Measurements from ENCODE around the gene CDK10. TPM values are rescaled to one million over a fixed set of nuclear protein-coding genes. Genes with fewer than 3 reads are reported as not detected.

Gene CDK10
- total and polyA plus RNA-seq, 10 of the 15 experiments (the other 5 are each of a cell fraction or from before 2014, with no cell fraction given): 1.5 to 58.7 (median 36.0) TPM

GRCh38 chr16:89657442-89658220, 28.9 kb upstream of the CDK10 start, which contains the start of the genes CHMP1A and SPATA33:
Gene CHMP1A, minus strand, starts transcription at chr16:89657708. Its CDS starts 120 bp downstream, at chr16:89657588.
Gene SPATA33, plus strand, starts transcription at chr16:89657836. Its CDS starts 76 bp downstream, at chr16:89657912.
- Histone ChIP-seq H3K79me2 (ENCODE audit: control insufficient read depth, insufficient read depth, low read length) (peaks cover 45% of the 10 kb centered on the region), H3K36me3 (ENCODE audit: control insufficient read depth in 2 of 2, insufficient read depth in 2 of 2, low read length in 1 of 2) (peaks cover 1 to 2% of the 10 kb centered on the region in 2 experiments; a peak in 3 of 4 replicates), H3K27ac (ENCODE audit: control insufficient read depth, insufficient read depth) (peak within 1 kb of the TSS; percentile 88), H4K20me1 (ENCODE audit: control insufficient read depth, insufficient read depth) (no peaks in the 10 kb centered on the region), H3K4me3 (peak within 1 kb of the TSS; percentile 97), H3K4me2 (ENCODE audit: control insufficient read depth, insufficient read depth) (peak within 1 kb of the TSS; percentile 96), H3K9ac (ENCODE audit: control insufficient read depth, insufficient read depth, low read length) (peak within 1 kb of the TSS; percentile 96), H3K9me3 (replicated peaks; ENCODE audit: control insufficient read depth, insufficient read depth, low read length) (no peaks in the 10 kb centered on the region), H3K4me1 (ENCODE audit: control insufficient read depth, insufficient read depth, low read length) (peaks cover 14% of the 10 kb centered on the region), H2AFZ (ENCODE audit: control insufficient read depth, low read depth, low read length) (peak within 1 kb of the TSS; percentile 97), H3K27me3 (replicated peaks in 1 of 2; ENCODE audit: control insufficient read depth in 2 of 2, insufficient read depth in 2 of 2, low read length in 1 of 2) (no peaks in the 10 kb centered on the region)
- FAIRE-seq: peak; percentile 97
- peak; percentile 45 for DNase-seq (ENCODE audit: low read depth, low spot score)
- intact Hi-C loops (cut with micrococcal nuclease; ENCODE audit: unreplicated experiment): no loop called here
- in situ Hi-C loops (cut with MboI): no loop called here
- RAD21 ChIA-PET (ENCODE audit: unreplicated experiment): interaction anchor here (0.6 to 1.1 kb wide), 3 partner anchors 42 to 411 kb away, joined by 3 to 5 read pairs (median 4); no protein-coding TSS in a partner anchor
- SMC1A ChIA-PET (ENCODE audit: uncharacterized antibody, unreplicated experiment): interaction anchor here (2.4 kb wide), 1 partner anchor 29 kb away, joined by 6 read pairs; the partner anchor contains the start of gene CDK10
- peak; percentile 97 for ATAC-seq
- BruUV-seq (replicated peaks): no TSS peak
- 1% methylated on average over 60 of the region's 99 CpGs for WGBS (ENCODE audit: insufficient coverage, insufficient replicate concordance, low lambda C conversion rate, missing lambda C conversion rate)
- POLR2A ChIA-PET: interaction anchor here (0.6 to 1.6 kb wide), 5 partner anchors 29 to 1087 kb away, joined by 3 to 7 read pairs (median 5); partner anchors contain the start of genes CDK10 and ZC3H18
- CTCF ChIA-PET: interaction anchor here (1.1 to 2.9 kb wide), 3 partner anchors 40 to 43 kb away, joined by 3 to 11 read pairs (median 9); no protein-coding TSS in a partner anchor
- no peak for TF ChIP-seq ATF2 (IDR thresholded peaks at IDR 0.05; ENCODE audit: low read length)
- TF ChIP-seq RELB (IDR thresholded peaks at IDR 0.05; ENCODE audit: low read depth): no peak
- no peak for TF ChIP-seq ZBTB33 (IDR thresholded peaks at IDR 0.05)
- no peak for TF ChIP-seq IRF3 (IDR thresholded peaks at IDR 0.05)
- no peak for TF ChIP-seq SUPT20H (IDR thresholded peaks at IDR 0.05; ENCODE audit: borderline replicate concordance, control insufficient read depth, low read depth, low read length)
- peak; percentile 9 for TF ChIP-seq RELA (IDR thresholded peaks at IDR 0.05; ENCODE audit: borderline replicate concordance, partially characterized antibody)
- no peak for TF ChIP-seq E2F8 (IDR thresholded peaks at IDR 0.05; ENCODE audit: low read depth, partially characterized antibody)
- TF ChIP-seq ZSCAN29 (IDR thresholded peaks at IDR 0.05): 0 out of 2 replicates have a peak, but pooled peaks have one; percentile 7
- no peak for TF ChIP-seq SUZ12 (IDR thresholded peaks at IDR 0.05; ENCODE audit: unreplicated experiment)
- peak; percentile 7; the same call in 1 of the 2 replicates for TF ChIP-seq RUNX3 (IDR thresholded peaks at IDR 0.05; ENCODE audit: low read length)
- no peak for TF ChIP-seq RFX5 (IDR thresholded peaks at IDR 0.05; ENCODE audit: low read depth, low read length)
- no peak for TF ChIP-seq ZNF274 (IDR thresholded peaks at IDR 0.05; ENCODE audit: insufficient read depth, insufficient read length)
- TF ChIP-seq WRNIP1 (IDR thresholded peaks at IDR 0.05; ENCODE audit: borderline replicate concordance, low read depth, low read length): no peak
